Measurements from ENCODE around the gene IER3. TPM values are rescaled to one million over a fixed set of nuclear protein-coding genes. Genes with fewer than 3 reads are reported as not detected.
"Not testable (repeated sequence)": the region's sequence is repeated elsewhere in the genome, so short reads cannot be mapped to it uniquely, and the experiment has no call there.

IER3 gene
- polyA plus RNA-seq, 3 donors, result 18.3 to 29.0 (median 20.2) TPM

GRCh38 chr6:30719791-30720737, 24.3 kb downstream of the IER3 start, which contains the start of gene TUBB:
Gene TUBB, plus strand, starts transcription at chr6:30720352. Its CDS starts 155 bp downstream, at chr6:30720507.
- peak; percentile 90 to 98 (median 96) for DNase-seq (ENCODE audit: extremely low read depth in 1 of 11, low read depth in 9 of 11, low spot score in 4 of 11)

GRCh38 chr6:30719356-30719755, 25.0 kb downstream of the IER3 start:
- no peak for DNase-seq (ENCODE audit: extremely low read depth in 1 of 11, low read depth in 9 of 11, low spot score in 4 of 11)

- DNase-seq (ENCODE audit: extremely low read depth in 1 of 11, low read depth in 9 of 11, low spot score in 4 of 11), result not testable (repeated sequence)
Measured at GRCh38 chr6:30717845-30718720, 26.3 kb downstream of the IER3 start.

GRCh38 chr6:30717129-30717844, 27.1 kb downstream of the IER3 start, which contains the start of gene MDC1:
Gene MDC1, minus strand, starts transcription at chr6:30717281. Its CDS starts 2,106 bp downstream, at chr6:30715175.
- peak; percentile 96 to 100 (median 98) for DNase-seq (ENCODE audit: extremely low read depth in 1 of 11, low read depth in 9 of 11, low spot score in 4 of 11)

- DNase-seq (ENCODE audit: extremely low read depth in 1 of 11, low read depth in 9 of 11, low spot score in 4 of 11), result no peak
Measured at GRCh38 chr6:30716879-30717128, 27.5 kb downstream of the IER3 start.

GRCh38 chr6:30714263-30714662, 30.1 kb downstream of the IER3 start:
- no peak for DNase-seq (ENCODE audit: extremely low read depth in 1 of 11, low read depth in 9 of 11, low spot score in 4 of 11)

- DNase-seq (ENCODE audit: extremely low read depth in 1 of 11, low read depth in 9 of 11, low spot score in 4 of 11), result no peak
Measured at GRCh38 chr6:30712441-30712945, 31.9 kb downstream of the IER3 start.

- DNase-seq (ENCODE audit: extremely low read depth in 1 of 11, low read depth in 9 of 11, low spot score in 4 of 11), result no peak
Measured at GRCh38 chr6:30711758-30712380, 32.5 kb downstream of the IER3 start.

- DNase-seq (ENCODE audit: extremely low read depth in 1 of 11, low read depth in 9 of 11, low spot score in 4 of 11), result no peak
Measured at GRCh38 chr6:30709101-30709868, 35.1 kb downstream of the IER3 start.

GRCh38 chr6:30707281-30707850, 37.0 kb downstream of the IER3 start:
- no peak for DNase-seq (ENCODE audit: extremely low read depth in 1 of 11, low read depth in 9 of 11, low spot score in 4 of 11)

GRCh38 chr6:30705620-30706019, 38.7 kb downstream of the IER3 start:
- no peak for DNase-seq (ENCODE audit: extremely low read depth in 1 of 11, low read depth in 9 of 11, low spot score in 4 of 11)

- DNase-seq (ENCODE audit: extremely low read depth in 1 of 11, low read depth in 9 of 11, low spot score in 4 of 11), result no peak
Measured at GRCh38 chr6:30703821-30704220, 40.5 kb downstream of the IER3 start.

GRCh38 chr6:30703011-30703410, 41.3 kb downstream of the IER3 start:
- DNase-seq (ENCODE audit: extremely low read depth in 1 of 11, low read depth in 9 of 11, low spot score in 4 of 11), result no peak

- no peak for DNase-seq (ENCODE audit: extremely low read depth in 1 of 11, low read depth in 9 of 11, low spot score in 4 of 11)
Measured at GRCh38 chr6:30700340-30700739, 44.0 kb downstream of the IER3 start.

GRCh38 chr6:30696432-30696831, 47.9 kb downstream of the IER3 start:
- DNase-seq (ENCODE audit: extremely low read depth in 1 of 11, low read depth in 9 of 11, low spot score in 4 of 11), result no peak
